ENCODE data around the gene FYN.

DNA sequence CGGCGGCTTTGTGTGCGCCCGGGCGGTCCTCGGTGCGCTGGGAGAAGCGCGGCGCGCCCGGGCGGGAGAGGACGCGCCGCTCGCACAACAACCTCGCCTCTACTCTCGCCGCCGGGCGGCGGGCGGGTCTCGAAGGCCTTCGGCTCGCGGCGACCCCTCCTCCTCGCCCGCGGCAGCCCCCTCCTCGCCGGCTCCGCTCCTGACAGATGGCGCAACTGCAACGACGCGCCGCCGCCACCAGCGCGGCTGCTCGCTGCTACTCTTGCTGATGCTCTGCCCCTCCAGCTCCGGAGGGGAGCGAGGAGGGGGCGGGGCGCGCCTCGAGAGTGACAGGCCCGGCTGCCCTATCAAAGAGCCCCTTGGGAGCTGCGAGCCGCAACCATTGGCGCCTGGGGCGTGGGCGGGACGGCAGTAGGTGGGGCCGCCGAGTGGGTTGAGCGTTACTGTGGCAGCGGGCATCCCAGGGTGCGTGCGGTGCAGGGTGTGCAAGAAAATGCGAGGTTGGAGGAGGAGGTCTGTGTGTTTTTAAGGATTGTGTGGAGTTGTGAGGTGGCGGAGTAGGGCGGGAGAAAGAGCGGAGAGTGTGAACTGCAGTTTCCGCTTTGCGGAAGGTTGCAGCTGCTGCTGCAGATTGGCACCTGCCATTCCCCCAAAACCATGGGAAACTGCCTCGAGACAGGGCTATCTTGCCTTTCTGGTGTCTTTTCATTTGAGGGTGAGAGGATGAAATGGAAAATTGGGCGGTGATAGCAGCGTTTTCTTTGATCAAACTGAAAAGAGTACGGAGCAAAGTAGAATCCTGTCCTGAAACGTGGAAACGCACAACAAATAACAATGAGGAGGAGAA, at the start of gene FYN:
- TF ChIP-seq, protein P1, sequence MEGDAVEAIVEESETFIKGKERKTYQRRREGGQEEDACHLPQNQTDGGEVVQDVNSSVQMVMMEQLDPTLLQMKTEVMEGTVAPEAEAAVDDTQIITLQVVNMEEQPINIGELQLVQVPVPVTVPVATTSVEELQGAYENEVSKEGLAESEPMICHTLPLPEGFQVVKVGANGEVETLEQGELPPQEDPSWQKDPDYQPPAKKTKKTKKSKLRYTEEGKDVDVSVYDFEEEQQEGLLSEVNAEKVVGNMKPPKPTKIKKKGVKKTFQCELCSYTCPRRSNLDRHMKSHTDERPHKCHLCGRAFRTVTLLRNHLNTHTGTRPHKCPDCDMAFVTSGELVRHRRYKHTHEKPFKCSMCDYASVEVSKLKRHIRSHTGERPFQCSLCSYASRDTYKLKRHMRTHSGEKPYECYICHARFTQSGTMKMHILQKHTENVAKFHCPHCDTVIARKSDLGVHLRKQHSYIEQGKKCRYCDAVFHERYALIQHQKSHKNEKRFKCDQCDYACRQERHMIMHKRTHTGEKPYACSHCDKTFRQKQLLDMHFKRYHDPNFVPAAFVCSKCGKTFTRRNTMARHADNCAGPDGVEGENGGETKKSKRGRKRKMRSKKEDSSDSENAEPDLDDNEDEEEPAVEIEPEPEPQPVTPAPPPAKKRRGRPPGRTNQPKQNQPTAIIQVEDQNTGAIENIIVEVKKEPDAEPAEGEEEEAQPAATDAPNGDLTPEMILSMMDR (IDR thresholded peaks at IDR 0.05 in 2 of 3, conservative IDR thresholded peaks at IDR 0.05 in 1 of 3; ENCODE audit: borderline replicate concordance in 1 of 3, insufficient read depth in 1 of 3, low read depth in 2 of 3, low read length in 2 of 3), result peak in 2 of 3 experiments; percentile 12 to 34; a peak in 2 of 6 replicates
- no peak for TF ChIP-seq POLR2A (IDR thresholded peaks at IDR 0.05; ENCODE audit: borderline replicate concordance, extremely low read depth, insufficient read depth, insufficient read length)
